ENCODE measurements around the gene TOR4A.

DNA sequence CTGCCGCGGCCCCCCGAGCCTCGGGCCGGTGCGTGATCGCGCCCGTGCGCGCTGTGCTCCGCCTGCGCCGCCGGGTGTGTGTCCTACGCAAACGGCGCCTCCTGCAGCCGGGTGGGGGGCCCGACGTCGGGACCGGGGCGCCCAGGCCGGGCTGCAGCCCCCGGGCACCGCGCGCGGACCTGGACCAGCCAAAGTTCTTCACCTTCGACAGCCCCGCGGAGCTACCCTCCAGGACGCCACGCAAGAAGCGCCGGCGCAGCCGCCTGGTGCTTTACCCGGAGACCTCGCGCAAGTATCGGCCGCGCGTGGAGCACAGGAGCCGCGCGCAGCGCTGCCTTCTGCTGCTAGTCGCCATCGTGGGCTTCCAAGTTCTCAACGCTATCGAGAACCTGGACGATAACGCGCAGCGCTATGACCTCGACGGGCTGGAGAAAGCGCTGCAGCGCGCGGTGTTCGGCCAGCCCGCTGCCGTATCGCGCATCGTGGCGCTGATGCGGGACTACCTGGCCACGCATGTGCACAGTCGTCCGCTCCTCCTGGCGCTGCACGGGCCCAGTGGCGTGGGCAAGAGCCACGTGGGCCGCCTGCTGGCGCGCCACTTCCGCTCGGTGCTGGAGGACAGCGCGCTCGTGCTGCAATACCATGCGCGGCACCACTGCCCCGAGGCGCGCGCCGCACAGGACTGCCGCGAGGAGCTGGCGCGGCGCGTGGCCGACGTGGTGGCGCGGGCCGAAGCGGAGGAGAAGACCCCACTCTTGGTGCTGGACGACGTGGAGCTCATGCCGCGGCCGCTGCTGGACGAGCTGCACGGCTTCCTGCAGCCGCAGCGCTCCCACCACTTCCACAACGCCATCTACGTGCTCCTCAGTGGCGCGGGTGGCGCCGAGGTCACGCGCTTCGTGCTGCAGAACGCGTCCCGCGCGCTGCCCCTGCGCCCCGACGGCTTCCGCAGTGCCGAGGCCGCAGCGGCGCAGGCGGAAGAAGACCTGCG lies 1.5 kb downstream of the TOR4A start:
- TF ChIP-seq, protein P1, sequence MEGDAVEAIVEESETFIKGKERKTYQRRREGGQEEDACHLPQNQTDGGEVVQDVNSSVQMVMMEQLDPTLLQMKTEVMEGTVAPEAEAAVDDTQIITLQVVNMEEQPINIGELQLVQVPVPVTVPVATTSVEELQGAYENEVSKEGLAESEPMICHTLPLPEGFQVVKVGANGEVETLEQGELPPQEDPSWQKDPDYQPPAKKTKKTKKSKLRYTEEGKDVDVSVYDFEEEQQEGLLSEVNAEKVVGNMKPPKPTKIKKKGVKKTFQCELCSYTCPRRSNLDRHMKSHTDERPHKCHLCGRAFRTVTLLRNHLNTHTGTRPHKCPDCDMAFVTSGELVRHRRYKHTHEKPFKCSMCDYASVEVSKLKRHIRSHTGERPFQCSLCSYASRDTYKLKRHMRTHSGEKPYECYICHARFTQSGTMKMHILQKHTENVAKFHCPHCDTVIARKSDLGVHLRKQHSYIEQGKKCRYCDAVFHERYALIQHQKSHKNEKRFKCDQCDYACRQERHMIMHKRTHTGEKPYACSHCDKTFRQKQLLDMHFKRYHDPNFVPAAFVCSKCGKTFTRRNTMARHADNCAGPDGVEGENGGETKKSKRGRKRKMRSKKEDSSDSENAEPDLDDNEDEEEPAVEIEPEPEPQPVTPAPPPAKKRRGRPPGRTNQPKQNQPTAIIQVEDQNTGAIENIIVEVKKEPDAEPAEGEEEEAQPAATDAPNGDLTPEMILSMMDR (conservative IDR thresholded peaks at IDR 0.05 in 1 of 2, IDR thresholded peaks at IDR 0.05 in 1 of 2; ENCODE audit: extremely low read depth in 1 of 2, insufficient read depth in 1 of 2, low read depth in 1 of 2, low read length in 2 of 2), result no peak
- TF ChIP-seq EZH2 (IDR thresholded peaks at IDR 0.05; ENCODE audit: borderline replicate concordance, low read length), result no peak

All from mammary epithelial cell (primary cell).